ENCODE results near the gene SF3B3.
A peak's percentile ranks its signal among the peaks of the same experiment; 100 is the strongest.
"Not testable (repeated sequence)": the region's sequence is repeated elsewhere in the genome, so short reads cannot be mapped to it uniquely, and the experiment has no call there.

The SF3B3 gene

DNA sequence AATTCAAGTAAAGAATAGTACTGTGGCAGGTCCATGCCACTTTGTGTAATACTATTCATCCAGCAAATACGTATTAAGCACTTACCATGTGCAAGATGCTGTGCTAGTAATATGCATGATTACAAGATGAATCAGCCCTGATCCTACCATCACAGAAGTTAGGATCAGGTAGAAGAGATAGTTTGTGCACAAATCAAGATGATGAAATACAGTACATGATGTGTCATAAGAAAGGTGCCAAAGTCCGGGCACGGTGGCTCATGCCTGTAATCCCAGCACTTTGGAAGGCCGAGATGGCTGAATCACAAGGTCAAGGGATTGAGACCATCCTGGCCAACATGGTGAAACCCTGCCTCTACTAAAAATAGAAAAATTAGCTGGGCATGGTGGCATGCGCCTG is 11.2 kb upstream of the SF3B3 start:
- peak; percentile 22 for DNase-seq (ENCODE audit: low spot score)

DNA sequence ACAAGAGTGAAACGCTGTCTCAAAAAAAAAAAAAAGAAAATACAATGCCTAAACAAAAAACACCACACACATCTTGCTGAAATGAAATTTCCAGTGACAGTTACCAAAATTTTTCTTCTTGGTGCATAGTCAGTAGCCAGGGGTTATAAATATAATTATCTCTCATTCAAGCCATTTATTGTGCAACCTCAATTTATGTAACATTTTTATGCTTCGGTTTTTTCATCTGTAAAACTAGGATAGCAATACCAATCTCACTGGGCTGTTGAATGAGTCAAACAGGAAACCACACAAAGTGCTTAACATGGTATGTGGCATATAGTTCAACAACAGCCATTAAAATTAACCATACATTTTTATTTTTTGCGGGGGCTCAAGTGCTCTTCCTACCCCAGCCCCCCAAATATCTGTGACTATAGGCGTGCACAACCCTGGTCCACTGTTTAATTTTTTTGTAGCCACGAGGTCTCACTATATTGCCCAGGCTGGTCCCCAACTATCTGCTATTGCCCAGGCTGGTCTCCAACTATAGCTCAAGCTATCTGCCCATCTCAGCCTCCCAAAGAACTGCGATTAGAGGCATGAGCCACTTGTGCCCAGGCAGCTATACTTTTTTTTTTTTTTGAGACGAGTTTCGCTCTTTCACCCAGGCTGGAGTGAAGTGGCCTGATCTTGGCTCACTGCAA is 2.9 kb upstream of the SF3B3 start:
- DNase-seq (ENCODE audit: low spot score) = peak; percentile 20

GRCh38 chr16:70522216-70523075 is 1.2 kb upstream of the SF3B3 start:
- DNase-seq (ENCODE audit: low spot score) = no peak

DNA sequence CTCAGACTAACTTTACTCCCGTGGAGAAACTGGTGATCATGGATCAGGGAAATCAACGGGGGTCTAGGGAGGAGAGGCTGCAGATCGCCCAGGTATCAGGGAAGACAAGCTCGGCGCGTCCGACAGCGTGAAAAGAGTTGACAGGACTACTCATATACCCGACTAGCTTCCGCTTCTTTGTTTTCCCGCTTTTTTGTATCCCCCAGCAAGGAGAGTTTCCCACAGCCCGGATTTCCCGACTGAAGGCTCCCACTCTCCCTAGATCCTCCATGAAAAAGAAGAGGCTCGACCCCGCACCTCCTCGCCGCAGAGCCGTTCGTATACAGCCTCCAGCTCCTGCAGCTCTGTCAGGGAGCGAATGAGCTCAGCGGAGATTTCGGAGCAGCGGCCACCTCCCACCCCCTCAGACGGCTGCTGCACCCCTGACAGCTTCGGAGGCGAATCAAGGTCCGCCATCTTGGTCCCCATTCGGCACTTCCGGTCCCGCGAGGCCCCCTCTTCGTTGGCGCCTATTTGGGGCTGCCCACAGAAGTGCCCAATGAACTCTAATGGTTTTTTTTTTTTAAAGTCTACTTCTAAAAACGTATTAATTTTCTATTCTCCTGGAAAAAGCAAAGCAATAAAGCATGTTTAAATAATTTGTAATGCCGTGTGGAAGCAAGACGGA is 407 bp upstream of the SF3B3 start, which contains the start of gene COG4:
TSS of gene COG4 (minus strand) at position 479 of the 667 bp plus-strand sequence. CDS start at position 468, 11 bp downstream.
- peak; percentile 94 for DNase-seq (ENCODE audit: low spot score)

GRCh38 chr16:70524399-70524825 is 796 bp downstream of the SF3B3 start:
- not testable (repeated sequence) for DNase-seq (ENCODE audit: low spot score)

- no peak for DNase-seq (ENCODE audit: low spot score)
Observed at GRCh38 chr16:70526403-70526802, 2.8 kb downstream of the SF3B3 start.

DNA sequence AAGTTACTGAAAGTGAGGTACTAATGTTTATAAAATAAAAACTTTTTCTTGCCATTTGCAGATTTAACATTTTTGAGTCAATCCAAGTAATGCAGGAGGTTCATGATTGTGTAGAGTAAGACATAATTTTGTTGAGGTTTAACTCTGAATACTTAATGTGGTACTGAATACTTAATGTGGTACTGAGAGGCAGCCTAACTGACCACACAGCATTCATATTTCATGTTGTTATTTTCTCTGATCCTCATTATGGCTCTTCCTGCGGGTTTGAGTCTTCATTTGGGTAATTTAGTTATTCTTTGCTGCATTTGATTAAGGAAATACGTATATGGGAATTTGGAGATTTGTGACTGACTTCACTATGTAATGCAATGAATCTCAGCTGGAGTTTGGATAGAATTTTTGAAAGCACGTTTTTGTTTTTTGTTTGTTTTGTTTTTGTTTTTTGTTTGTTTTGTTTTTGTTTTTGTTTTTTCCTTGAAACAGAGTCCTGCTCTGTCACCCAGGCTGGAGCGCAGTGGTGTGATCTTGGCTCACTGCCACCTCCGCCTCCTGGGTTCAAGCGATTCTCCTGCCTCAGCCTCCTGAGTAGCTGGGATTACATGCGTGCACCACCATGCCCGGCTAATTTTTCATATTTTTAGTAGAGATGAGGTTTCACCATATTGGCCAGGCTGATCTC is 3.8 kb downstream of the SF3B3 start:
- DNase-seq (ENCODE audit: low spot score) = no peak

DNA sequence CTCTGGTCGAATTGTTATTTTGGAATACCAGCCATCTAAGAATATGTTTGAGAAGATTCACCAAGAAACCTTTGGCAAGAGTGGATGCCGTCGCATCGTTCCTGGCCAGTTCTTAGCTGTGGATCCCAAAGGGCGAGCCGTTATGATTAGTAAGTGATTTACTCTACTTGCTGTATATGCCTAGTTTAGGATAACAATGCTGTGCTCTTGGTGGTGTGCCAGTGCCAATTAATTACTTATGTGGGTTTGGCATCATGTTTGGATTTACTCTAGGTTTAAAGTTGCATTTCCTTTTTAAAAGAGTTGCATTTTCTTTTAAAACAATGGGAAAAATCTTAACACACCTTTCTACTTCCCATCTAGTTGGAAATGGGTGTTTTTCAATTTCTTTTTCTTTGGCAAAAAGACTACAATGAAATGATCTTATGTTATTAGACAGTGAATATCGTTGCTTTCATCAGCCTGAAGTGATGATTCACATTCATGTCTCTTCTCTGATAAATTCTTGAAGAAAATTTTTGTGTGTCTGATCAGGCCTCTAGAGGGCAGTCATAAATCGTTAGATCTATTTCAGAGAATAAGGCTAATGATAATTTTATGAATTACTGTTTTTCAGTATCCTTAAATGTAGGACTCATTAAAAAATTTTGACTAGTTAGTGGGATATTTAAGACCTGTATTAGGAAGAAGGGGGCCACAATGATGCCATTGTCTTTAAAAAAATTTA is 5.6 kb downstream of the SF3B3 start:
- peak; percentile 71 for DNase-seq (ENCODE audit: low spot score)

- not testable (repeated sequence) for DNase-seq (ENCODE audit: low spot score)
Observed at GRCh38 chr16:70529954-70530353, 6.3 kb downstream of the SF3B3 start.

- DNase-seq (ENCODE audit: low spot score) = no peak
Observed at GRCh38 chr16:70534971-70535370, 11.4 kb downstream of the SF3B3 start.

DNA sequence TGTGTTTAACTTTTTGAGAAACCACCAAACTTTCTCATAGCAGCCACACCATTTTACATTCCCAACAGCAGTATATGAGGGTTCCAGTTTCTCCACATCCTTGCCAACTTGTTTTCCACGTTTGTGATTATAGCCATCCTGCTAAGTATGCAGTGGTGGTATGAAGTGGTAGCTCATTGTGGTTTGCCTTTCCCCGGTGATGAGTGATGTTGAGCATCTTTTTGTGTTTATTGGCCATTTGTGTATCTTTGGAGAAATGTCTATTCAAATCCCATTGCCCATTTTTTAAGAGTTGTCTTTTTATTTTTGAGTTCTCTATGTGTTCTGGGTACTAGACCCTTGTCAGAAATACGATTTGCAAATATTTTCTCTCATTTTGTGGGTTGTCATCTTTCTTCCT is 17.4 kb downstream of the SF3B3 start:
- no peak for DNase-seq (ENCODE audit: low spot score)

DNA sequence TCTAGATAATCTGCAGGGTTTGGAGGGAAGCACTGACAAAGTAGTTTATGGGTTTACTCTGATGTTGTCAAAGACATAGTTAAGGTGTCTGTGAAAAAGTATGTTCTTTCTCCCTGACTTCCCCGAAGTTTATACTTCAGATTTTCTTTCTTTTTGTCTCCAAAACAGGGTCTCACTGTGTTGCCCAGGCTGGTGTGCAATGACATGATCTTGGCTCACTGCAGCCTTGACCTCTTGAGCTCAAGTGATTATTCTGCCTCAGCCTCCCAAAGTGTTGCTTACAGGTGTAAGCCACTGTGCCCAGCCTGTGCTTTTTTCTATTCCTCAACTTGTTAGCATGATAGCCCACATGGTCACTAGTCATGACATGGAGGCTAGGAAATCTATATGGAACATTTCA is 20.9 kb downstream of the SF3B3 start:
- DNase-seq (ENCODE audit: low spot score) = no peak

- no peak for DNase-seq (ENCODE audit: low spot score)
Observed at GRCh38 chr16:70548936-70549335, 25.3 kb downstream of the SF3B3 start.

DNA sequence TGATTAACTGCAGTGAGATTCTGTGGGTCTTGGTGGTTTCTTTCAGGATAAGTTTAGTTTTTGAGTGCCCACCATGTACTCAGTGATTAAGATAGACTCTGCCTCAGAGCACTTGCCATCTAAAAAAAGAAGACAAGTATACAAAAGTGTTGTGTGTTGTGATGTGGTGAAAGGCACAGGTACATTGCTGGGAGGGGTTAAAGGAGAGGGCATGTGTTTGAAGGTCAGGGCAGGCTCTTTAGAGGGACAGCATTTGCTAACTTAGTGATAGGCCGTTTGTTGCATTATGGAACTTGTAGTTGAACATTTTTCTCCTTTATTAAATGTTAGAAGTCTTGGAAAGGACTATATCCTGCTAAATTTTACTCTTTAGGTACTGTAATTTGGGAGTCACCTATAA is 26.5 kb downstream of the SF3B3 start:
- DNase-seq (ENCODE audit: low spot score) = no peak

GRCh38 chr16:70551788-70552187 is 28.2 kb downstream of the SF3B3 start:
- DNase-seq (ENCODE audit: low spot score) = no peak

GRCh38 chr16:70552675-70553074 is 29.1 kb downstream of the SF3B3 start:
- no peak for DNase-seq (ENCODE audit: low spot score)

GRCh38 chr16:70553645-70554044 is 30.0 kb downstream of the SF3B3 start:
- peak; percentile 83 for DNase-seq (ENCODE audit: low spot score)

DNA sequence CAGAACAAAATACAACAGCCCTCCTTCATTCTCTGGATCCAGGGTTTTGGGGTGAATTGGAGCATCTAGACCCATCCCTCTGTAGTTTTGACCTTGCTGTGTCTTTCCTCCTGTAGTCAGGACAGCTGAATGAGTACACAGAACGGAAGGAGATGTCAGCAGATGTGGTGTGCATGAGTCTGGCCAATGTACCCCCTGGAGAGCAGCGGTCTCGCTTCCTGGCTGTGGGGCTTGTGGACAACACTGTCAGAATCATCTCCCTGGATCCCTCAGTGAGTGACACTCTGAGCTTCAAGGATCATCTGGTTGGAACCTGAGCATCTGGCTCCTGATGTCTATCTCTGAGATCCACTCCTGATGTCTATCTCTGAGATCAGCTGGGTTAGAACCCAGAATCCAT is 32.4 kb downstream of the SF3B3 start:
- DNase-seq (ENCODE audit: low spot score) = no peak

DNA sequence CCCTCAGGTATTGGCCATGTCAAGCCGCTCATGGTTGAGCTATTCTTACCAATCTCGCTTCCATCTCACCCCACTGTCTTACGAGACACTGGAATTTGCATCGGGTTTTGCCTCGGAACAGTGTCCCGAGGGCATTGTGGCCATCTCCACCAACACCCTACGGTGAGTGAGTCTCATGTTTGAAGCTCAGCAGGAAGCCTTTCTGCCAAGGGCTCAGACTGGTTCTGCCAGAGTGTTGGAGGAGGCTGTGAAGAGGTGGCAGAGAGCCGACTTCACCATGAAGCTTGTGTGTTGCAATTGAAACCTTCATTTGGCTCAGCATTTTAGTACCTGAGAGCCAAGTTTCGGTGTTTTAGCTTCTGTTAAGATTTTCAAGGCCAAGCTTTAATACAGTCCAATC is 38.0 kb downstream of the SF3B3 start:
- DNase-seq (ENCODE audit: low spot score) = no peak

- DNase-seq (ENCODE audit: low spot score) = no peak
Observed at GRCh38 chr16:70563636-70564035, 40.0 kb downstream of the SF3B3 start.

DNA sequence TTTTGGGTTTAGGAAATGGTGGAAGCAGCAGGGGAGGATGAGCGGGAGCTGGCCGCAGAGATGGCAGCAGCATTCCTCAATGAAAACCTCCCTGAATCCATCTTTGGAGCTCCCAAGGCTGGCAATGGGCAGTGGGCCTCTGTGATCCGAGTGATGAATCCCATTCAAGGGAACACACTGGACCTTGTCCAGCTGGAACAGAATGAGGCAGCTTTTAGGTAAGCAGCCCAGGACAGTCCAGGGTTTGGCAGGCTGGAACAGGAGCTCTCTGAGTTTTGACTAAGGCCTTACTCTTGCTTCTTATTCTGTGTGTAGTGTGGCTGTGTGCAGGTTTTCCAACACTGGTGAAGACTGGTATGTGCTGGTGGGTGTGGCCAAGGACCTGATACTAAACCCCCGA is 41.4 kb downstream of the SF3B3 start:
- DNase-seq (ENCODE audit: low spot score) = no peak

Data from AG20443 (cell line).